Prostate gland (tissue), 2 donors: Measurements from ENCODE around the gene CCDC70.

Source experiments
- CTCF ChIP-seq, 4 experiments: fragments of 200-600 bp in 2 of 4; fragments of 450-650 bp in 2 of 4; sonication (generic) in 2 of 4; IDR thresholded peaks; 1 replicate in 3 of 4; 2 replicates in 1 of 4; pipeline ENCODE4 v1.5.1; 2016 to 2019; ENCODE audit warnings: antibody characterized with exemption in 4 of 4, mild to moderate bottlenecking in 2 of 4, moderate library complexity in 2 of 4
- POLR2A ChIP-seq: fragments of 450-650 bp; IDR thresholded peaks from one replicate; pipeline ENCODE4 v1.6.1; 2016; ENCODE audit warnings: antibody characterized with exemption, mild to moderate bottlenecking
- POLR2AphosphoS5 ChIP-seq: sonication (generic); formaldehyde crosslinking; IDR thresholded peaks from one replicate; pipeline ENCODE4 v1.6.1; 2017; ENCODE audit warnings: antibody characterized with exemption

GRCh38 chr13:51815848-51816247, 45.9 kb upstream of the CCDC70 start:
- TF ChIP-seq CTCF (IDR thresholded peaks at IDR 0.05), result no peak
- TF ChIP-seq POLR2A, result no peak
- no peak for TF ChIP-seq POLR2AphosphoS5
